NCI-H2196 (cell line): ENCODE results near the gene RIF1.

Source experiments
- DNase-seq: peaks from one replicate; lab custom pipeline; 2025; ENCODE audit not compliant: unreplicated experiment; lab: John Stamatoyannopoulos, UW

The RIF1 gene

GRCh38 chr2:151508519-151508918 lies 98.8 kb downstream of the RIF1 start:
- DNase-seq: no peak

GRCh38 chr2:151518802-151519201 lies 109.1 kb downstream of the RIF1 start:
- no peak for DNase-seq

GRCh38 chr2:151520976-151521375 lies 111.3 kb downstream of the RIF1 start:
- DNase-seq: no peak

GRCh38 chr2:151522556-151522955 lies 112.9 kb downstream of the RIF1 start:
- DNase-seq: no peak

DNA sequence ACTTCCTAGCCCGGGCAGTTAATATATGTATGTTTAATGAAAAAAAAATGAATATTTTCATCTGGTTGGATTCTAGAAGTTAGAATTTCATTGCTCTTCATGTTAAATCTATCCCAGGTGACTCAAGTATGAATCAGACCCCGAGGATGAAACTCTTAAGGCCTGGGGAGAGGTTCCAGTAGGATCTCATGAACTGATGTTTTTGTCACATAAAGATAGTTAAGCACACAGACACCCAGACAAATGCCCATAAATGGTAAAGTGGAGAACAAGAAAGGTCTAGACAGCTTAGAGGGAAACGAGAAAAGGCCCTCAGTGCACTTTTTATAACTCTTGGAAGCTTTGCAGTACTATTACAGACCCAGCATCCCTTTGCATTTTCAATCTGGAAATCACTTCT lies 114.1 kb downstream of the RIF1 start:
- no peak for DNase-seq

GRCh38 chr2:151525821-151526373 lies 116.2 kb downstream of the RIF1 start:
- no peak for DNase-seq

DNA sequence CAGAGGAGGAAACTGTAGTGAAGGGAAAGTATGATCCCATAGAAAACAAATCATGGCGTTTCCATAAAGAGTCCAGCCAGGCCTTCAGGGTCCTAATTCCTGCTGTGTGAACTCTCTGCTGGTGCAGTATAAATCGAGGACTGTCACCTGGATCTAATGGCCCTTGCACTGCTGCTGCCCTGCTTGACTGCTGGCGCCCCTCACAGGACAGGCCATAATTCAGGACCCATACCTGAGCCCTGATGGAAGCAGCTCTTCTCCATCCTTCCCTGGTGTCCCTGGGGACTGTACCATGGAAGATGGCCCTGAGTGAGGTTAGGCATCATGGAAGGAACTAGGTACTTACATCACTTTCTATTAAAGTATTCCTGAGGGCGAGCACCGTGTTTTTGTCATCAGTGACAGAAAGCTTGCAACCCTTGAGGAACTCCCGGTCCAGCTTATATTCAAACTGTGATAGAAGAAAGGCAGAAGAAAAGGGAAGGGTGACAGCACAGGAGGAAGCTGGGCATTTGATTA lies 116.9 kb downstream of the RIF1 start:
- DNase-seq: no peak
